Esophagus muscularis mucosa (tissue), 4 donors: ENCODE measurements around the gene PYROXD2. TPM values are rescaled to one million over a fixed set of nuclear protein-coding genes. Genes with fewer than 3 reads are reported as not detected.
"Not testable (repeated sequence)": the region's sequence is repeated elsewhere in the genome, so short reads cannot be mapped to it uniquely, and the experiment has no call there.

Experiments
- DNase-seq: peaks from one replicate; pipeline ENCODE4 v3.0.0-alpha.2; 2017; ENCODE audit errors: extremely low spot score
- H3K27ac ChIP-seq, 4 donors: fragments of 200-600 bp; sonication (generic); replicated peaks in 1 of 4; 1 replicate in 3 of 4; 2 replicates in 1 of 4; pipeline ENCODE4 v1.5.1; 2016 to 2019; ENCODE audit warnings: mild to moderate bottlenecking in 1 of 4
- H3K27me3 ChIP-seq, 4 donors: fragments of 200-600 bp; sonication (generic); one replicate each; pipeline versions ENCODE4 v1.5.1 to v1.6.0; 2016 to 2019
- H3K36me3 ChIP-seq, 4 donors: fragments of 200-600 bp; sonication (generic); one replicate each; pipeline ENCODE4 v1.5.1; 2016 to 2019
- H3K4me1 ChIP-seq, 4 donors: fragments of 200-600 bp; sonication (generic); one replicate each; pipeline ENCODE4 v1.5.1; 2016 to 2019
- H3K4me3 ChIP-seq, 4 donors: fragments of 200-600 bp; sonication (generic); 1 replicate in 2 of 4; 2 replicates in 2 of 4; pipeline ENCODE4 v1.5.1; 2016 to 2019; ENCODE audit warnings: mild to moderate bottlenecking in 4 of 4, moderate library complexity in 1 of 4
- H3K9me3 ChIP-seq, 4 donors: fragments of 200-600 bp; sonication (generic); 1 replicate in 3 of 4; 2 replicates in 1 of 4; pipeline ENCODE4 v1.5.1; 2016 to 2019
- EP300 ChIP-seq: sonication (generic); formaldehyde crosslinking; IDR thresholded peaks from one replicate; pipeline ENCODE4 v1.6.1; 2017; ENCODE audit warnings: antibody characterized with exemption
- POLR2A ChIP-seq: fragments of 450-650 bp; IDR thresholded peaks from one replicate; pipeline ENCODE4 v1.6.1; 2017; ENCODE audit warnings: antibody characterized with exemption, moderate library complexity, mild to moderate bottlenecking, low read depth
- POLR2AphosphoS5 ChIP-seq, 2 donors: sonication (generic); formaldehyde crosslinking; IDR thresholded peaks; one replicate each; pipeline ENCODE4 v1.6.1; 2017; ENCODE audit warnings: antibody characterized with exemption in 2 of 2
- WGBS: methylation state at CpG from one replicate; pipeline ENCODE4 v1.1.5; 2018; 5-methylcytosine and 5-hydroxymethylcytosine counted together
- intact Hi-C: fragments of 100-400 bp; cut with DNase I; formaldehyde crosslinking; loops from one replicate; pipeline ENCODE4 v1.15.1; 2023
- total RNA-seq, 4 donors: library from RNA; depleted of rRNA; stranded (reverse); fragments of >200 nt; gene quantifications; one replicate each; pipeline versions ENCODE4 v1.1.0 to v1.2.1, GENCODE V29; 2016
- TF ChIP-seq, protein P1 (sequence below), 3 experiments: fragments of 200-600 bp in 2 of 3; fragments of 450-650 bp in 1 of 3; sonication (generic) in 2 of 3; IDR thresholded peaks; one replicate each; pipeline ENCODE4 v1.5.1; 2017 to 2019; ENCODE audit warnings: antibody characterized with exemption in 3 of 3, mild to moderate bottlenecking in 2 of 3, moderate library complexity in 1 of 3

Gene PYROXD2
- total RNA-seq, 4 donors from 2014 or later = 5.8 to 10.2 (median 6.6) TPM

DNA sequence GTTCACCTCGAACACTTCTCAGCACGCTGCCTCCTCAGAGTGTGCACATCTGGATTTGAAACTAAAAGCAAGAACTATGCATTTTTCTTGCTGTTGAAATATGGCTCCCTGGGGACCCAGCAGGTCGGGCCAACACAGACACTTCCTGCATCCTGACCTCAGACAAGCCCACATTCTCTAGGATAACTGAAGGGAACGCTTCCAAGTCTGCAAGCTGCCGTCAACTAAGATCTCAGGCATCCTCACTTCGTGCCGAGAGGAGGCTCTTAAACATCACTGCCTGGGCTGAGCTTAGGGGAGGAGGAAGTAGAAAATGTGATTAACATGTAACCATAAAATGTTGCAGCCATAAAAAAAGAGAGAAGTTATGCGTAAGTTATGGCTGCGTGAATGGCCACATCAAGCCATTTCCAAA, 65.5 kb downstream of the PYROXD2 start:
- H3K36me3 ChIP-seq = no peaks in the 10 kb centered on the region
- TF ChIP-seq POLR2AphosphoS5 (IDR thresholded peaks at IDR 0.05) = peak; percentile 42 to 55
- TF ChIP-seq, protein P1, sequence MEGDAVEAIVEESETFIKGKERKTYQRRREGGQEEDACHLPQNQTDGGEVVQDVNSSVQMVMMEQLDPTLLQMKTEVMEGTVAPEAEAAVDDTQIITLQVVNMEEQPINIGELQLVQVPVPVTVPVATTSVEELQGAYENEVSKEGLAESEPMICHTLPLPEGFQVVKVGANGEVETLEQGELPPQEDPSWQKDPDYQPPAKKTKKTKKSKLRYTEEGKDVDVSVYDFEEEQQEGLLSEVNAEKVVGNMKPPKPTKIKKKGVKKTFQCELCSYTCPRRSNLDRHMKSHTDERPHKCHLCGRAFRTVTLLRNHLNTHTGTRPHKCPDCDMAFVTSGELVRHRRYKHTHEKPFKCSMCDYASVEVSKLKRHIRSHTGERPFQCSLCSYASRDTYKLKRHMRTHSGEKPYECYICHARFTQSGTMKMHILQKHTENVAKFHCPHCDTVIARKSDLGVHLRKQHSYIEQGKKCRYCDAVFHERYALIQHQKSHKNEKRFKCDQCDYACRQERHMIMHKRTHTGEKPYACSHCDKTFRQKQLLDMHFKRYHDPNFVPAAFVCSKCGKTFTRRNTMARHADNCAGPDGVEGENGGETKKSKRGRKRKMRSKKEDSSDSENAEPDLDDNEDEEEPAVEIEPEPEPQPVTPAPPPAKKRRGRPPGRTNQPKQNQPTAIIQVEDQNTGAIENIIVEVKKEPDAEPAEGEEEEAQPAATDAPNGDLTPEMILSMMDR (IDR thresholded peaks at IDR 0.05) = no peak
- 40% methylated on average over 9 of the region's 9 CpGs for WGBS
- H3K9me3 ChIP-seq = peaks cover 0 to 16% (median 11%) of the 10 kb centered on the region in 4 donors
- H3K4me3 ChIP-seq = no peak overlapping the region
- peak overlapping the region in 1 of 4 donors; percentile 38 for H3K27ac ChIP-seq
- DNase-seq = no peak
- peaks cover 0 to 36% (median 0%) of the 10 kb centered on the region in 4 donors for H3K27me3 ChIP-seq
- intact Hi-C loops = no loop called here
- H3K4me1 ChIP-seq = peaks cover 12 to 23% (median 15%) of the 10 kb centered on the region in 4 donors

DNA sequence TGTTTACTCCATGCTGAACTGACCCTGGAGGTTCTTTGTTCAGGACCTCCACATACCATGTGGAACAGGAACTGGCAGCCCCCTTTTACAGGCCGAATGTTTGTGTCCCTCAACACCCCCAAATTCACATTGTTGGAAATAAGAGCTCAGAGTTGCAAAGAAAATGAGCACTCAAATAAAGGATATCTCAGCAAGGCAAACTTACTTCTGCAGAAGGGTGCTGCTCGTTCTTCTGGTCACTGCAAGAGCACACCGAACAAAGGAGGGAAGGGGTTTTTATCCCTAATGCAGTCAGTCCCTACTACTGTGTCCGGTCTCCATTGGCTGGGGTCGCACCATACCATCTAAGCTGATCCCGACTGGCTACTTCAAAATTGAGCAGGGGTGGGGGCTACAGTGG, 68.1 kb downstream of the PYROXD2 start:
- intact Hi-C loops = no loop called here
- Histone ChIP-seq H3K4me1 (peaks cover 7 to 27% (median 21%) of the 10 kb centered on the region in 4 donors), H3K27me3 (peaks cover 0 to 19% (median 0%) of the 10 kb centered on the region in 4 donors), H3K36me3 (no peaks in the 10 kb centered on the region), H3K27ac (no peak overlapping the region), H3K4me3 (no peak overlapping the region), H3K9me3 (peaks cover 0 to 16% (median 11%) of the 10 kb centered on the region in 4 donors)
- WGBS = 77% methylated on average over 6 of the region's 6 CpGs
- no peak for DNase-seq
- TF ChIP-seq, protein P1 (IDR thresholded peaks at IDR 0.05) = no peak
- no peak for TF ChIP-seq POLR2AphosphoS5 (IDR thresholded peaks at IDR 0.05)
- TF ChIP-seq POLR2A = no peak
- TF ChIP-seq EP300 = no peak

DNA sequence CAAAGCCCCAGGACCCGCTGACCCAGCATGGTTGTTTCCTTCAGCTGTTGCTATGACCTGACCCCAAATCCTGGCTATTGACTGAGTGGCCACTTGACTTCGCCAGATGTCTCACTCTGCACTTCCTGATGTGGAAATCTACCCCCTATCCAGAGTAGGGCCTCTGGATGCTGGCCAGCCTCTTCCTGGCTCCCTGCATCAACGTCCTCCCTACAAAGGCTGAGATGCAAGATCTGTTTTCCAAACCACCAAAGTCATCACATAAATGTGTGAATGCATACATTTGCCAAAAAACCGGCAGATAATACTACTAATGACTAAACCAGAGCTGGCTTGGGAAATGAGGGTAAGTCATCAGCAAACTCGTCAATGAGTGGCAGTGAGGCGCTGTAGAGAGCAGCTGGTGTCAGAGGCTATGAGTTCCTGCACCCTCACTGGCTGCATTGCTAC, 70.4 kb downstream of the PYROXD2 start:
- no peaks in the 10 kb centered on the region for H3K36me3 ChIP-seq
- no peak overlapping the region for H3K4me3 ChIP-seq
- H3K27me3 ChIP-seq = peaks cover 0 to 11% (median 0%) of the 10 kb centered on the region in 4 donors
- H3K9me3 ChIP-seq = peaks cover 0 to 16% (median 11%) of the 10 kb centered on the region in 4 donors
- peak; percentile 97 for DNase-seq
- H3K27ac ChIP-seq = peak overlapping the region in 3 of 4 donors; percentile 1 to 33 (median 21)
- 61% methylated on average over 6 of the region's 6 CpGs for WGBS
- intact Hi-C loops = no loop called here
- TF ChIP-seq, protein P1 (IDR thresholded peaks at IDR 0.05) = no peak
- no peak for TF ChIP-seq EP300
- TF ChIP-seq POLR2A = no peak
- TF ChIP-seq POLR2AphosphoS5 (IDR thresholded peaks at IDR 0.05) = peak; percentile 43 to 64
- H3K4me1 ChIP-seq = peaks cover 10 to 38% (median 18%) of the 10 kb centered on the region in 4 donors

DNA sequence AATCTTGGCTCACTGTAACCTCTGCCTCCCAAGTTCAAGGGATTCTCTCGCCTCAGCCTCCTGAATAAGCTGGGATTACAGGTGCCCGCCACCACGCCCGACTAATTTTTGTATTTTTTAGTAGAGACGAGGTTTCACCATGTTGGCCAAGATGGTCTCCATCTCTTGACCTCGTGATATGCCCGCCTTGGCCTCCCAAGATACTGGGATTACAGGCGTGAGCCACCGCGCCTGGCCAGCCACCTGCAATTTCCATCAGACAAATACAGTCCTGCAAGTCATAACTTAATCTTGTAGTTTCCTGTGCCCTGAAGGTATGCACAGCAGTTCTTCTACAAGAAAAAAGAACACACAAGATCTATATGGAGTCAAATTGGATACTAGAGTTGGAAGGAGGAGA, 73.3 kb downstream of the PYROXD2 start:
- peaks cover 9 to 30% (median 16%) of the 10 kb centered on the region in 4 donors for H3K4me1 ChIP-seq
- H3K27ac ChIP-seq, H3K9me3 ChIP-seq, intact Hi-C loops, H3K27me3 ChIP-seq, DNase-seq, H3K4me3 ChIP-seq, H3K36me3 ChIP-seq: not testable (repeated sequence)
- 95% methylated on average over 10 of the region's 10 CpGs for WGBS

DNA sequence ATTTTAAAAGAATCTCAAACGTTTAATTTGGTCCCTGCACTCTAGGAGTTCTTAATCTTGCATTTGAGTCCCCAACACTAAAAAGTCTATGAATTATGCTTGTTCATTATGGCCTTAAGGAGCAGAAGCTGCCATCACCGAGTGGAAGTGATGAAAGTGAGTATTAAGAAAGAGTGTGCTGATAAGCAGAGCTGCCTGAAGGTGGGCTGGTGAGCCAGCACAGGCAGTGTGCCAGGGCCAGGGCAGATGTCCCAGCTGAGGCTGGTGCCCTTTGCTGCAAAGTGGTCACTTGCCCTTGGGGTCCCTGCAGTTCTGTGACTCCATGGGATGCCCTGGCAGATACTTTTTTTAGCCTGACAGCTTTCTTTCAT, 74.1 kb downstream of the PYROXD2 start:
- Histone ChIP-seq H3K27ac (no peak overlapping the region), H3K27me3 (no peaks in the 10 kb centered on the region), H3K9me3 (no peaks in the 10 kb centered on the region), H3K36me3 (no peaks in the 10 kb centered on the region), H3K4me1 (peaks cover 9 to 30% (median 16%) of the 10 kb centered on the region in 4 donors), H3K4me3 (no peak overlapping the region)
- no peak for DNase-seq
- intact Hi-C loops = no loop called here
- 14% methylated on average over 2 of the region's 2 CpGs for WGBS
- TF ChIP-seq POLR2A (no peak), EP300 (no peak), POLR2AphosphoS5 (IDR thresholded peaks at IDR 0.05) (no peak)
- TF ChIP-seq, protein P1 (IDR thresholded peaks at IDR 0.05) = no peak
